ENCODE data around the gene PCDH8. TPM values are rescaled to one million over a fixed set of nuclear protein-coding genes. Genes with fewer than 3 reads are reported as not detected.

Gene PCDH8
- polyA plus RNA-seq, 2 donors: not detected

Other genes with a start within 250 kb of the PCDH8 start
- 1 to 10 TPM; 5.3 to 8.9 TPM for gene HNRNPA1L2, start 206.2 kb downstream of the PCDH8 start, polyA plus RNA-seq
- 10 to 100 TPM; 33.7 to 36.1 TPM for gene SUGT1, start 195.8 kb downstream of the PCDH8 start, polyA plus RNA-seq
- not detected for gene CNMD, start 108.8 kb downstream of the PCDH8 start, polyA plus RNA-seq
- 1 to 10 TPM in 1 of 2 donors, under 1 TPM in 1; 0.05 to 1.3 TPM for gene OLFM4, start 180.2 kb upstream of the PCDH8 start, polyA plus RNA-seq

Measured in esophagus (tissue), 2 donors.